ENCODE results near the gene USP15.
"Not testable (repeated sequence)": the region's sequence is repeated elsewhere in the genome, so short reads cannot be mapped to it uniquely, and the experiment has no call there.

USP15 gene

GRCh38 chr12:62347922-62348650 lies 87.9 kb downstream of the USP15 start:
- no peak overlapping the region for H3K4me3 ChIP-seq (ENCODE audit: low read depth, low read length)
- DNase-seq (ENCODE audit: low read depth) = no peak

GRCh38 chr12:62350554-62350953 lies 90.3 kb downstream of the USP15 start:
- no peak for DNase-seq (ENCODE audit: low read depth)
- no peak overlapping the region for H3K4me3 ChIP-seq (ENCODE audit: low read depth, low read length)

- DNase-seq (ENCODE audit: low read depth) = no peak
- no peak overlapping the region for H3K4me3 ChIP-seq (ENCODE audit: low read depth, low read length)
These were observed 91.1 kb downstream of the USP15 start for GRCh38 chr12:62351326-62351725.

GRCh38 chr12:62361048-62361447 lies 100.8 kb downstream of the USP15 start:
- DNase-seq (ENCODE audit: low read depth) = no peak
- H3K4me3 ChIP-seq (ENCODE audit: low read depth, low read length) = no peak overlapping the region

GRCh38 chr12:62363506-62363905 lies 103.3 kb downstream of the USP15 start:
- H3K4me3 ChIP-seq (ENCODE audit: low read depth, low read length) = no peak overlapping the region
- DNase-seq (ENCODE audit: low read depth) = no peak

- not testable (repeated sequence) for H3K4me3 ChIP-seq (ENCODE audit: low read depth, low read length); DNase-seq (ENCODE audit: low read depth)
These were observed 104.5 kb downstream of the USP15 start for GRCh38 chr12:62364697-62365096.

- not testable (repeated sequence) for DNase-seq (ENCODE audit: low read depth)
These were observed 105.6 kb downstream of the USP15 start for GRCh38 chr12:62365846-62366245.

GRCh38 chr12:62368430-62369223 lies 108.4 kb downstream of the USP15 start:
- H3K4me3 ChIP-seq (ENCODE audit: low read depth, low read length); DNase-seq (ENCODE audit: low read depth): not testable (repeated sequence)

More at GRCh38 chr12:62365846-62366245, 105.6 kb downstream of the USP15 start:
- H3K4me3 ChIP-seq (ENCODE audit: low read depth, low read length) = not testable (repeated sequence)

- H3K4me3 ChIP-seq (ENCODE audit: low read depth, low read length) = no peak overlapping the region
- DNase-seq (ENCODE audit: low read depth) = no peak
These were observed 110.0 kb downstream of the USP15 start for GRCh38 chr12:62370189-62370588.

GRCh38 chr12:62371661-62372060 lies 111.5 kb downstream of the USP15 start:
- no peak for DNase-seq (ENCODE audit: low read depth)
- no peak overlapping the region for H3K4me3 ChIP-seq (ENCODE audit: low read depth, low read length)

GRCh38 chr12:62372134-62372533 lies 111.9 kb downstream of the USP15 start:
- no peak for DNase-seq (ENCODE audit: low read depth)

GRCh38 chr12:62372825-62373224 lies 112.6 kb downstream of the USP15 start:
- no peak overlapping the region for H3K4me3 ChIP-seq (ENCODE audit: low read depth, low read length)
- DNase-seq (ENCODE audit: low read depth) = no peak

More at GRCh38 chr12:62372134-62372533, 111.9 kb downstream of the USP15 start:
- no peak overlapping the region for H3K4me3 ChIP-seq (ENCODE audit: low read depth, low read length)

GRCh38 chr12:62375603-62376002 lies 115.4 kb downstream of the USP15 start:
- no peak overlapping the region for H3K4me3 ChIP-seq (ENCODE audit: low read depth, low read length)
- DNase-seq (ENCODE audit: low read depth) = no peak

- no peak overlapping the region for H3K4me3 ChIP-seq (ENCODE audit: low read depth, low read length)
- DNase-seq (ENCODE audit: low read depth) = peak; percentile 4
These were observed 119.0 kb downstream of the USP15 start for GRCh38 chr12:62379026-62379722.

GRCh38 chr12:62379723-62380045 lies 119.5 kb downstream of the USP15 start:
- H3K4me3 ChIP-seq (ENCODE audit: low read depth, low read length) = no peak overlapping the region
- no peak for DNase-seq (ENCODE audit: low read depth)

GRCh38 chr12:62382526-62382925 lies 122.3 kb downstream of the USP15 start:
- DNase-seq (ENCODE audit: low read depth) = no peak
- no peak overlapping the region for H3K4me3 ChIP-seq (ENCODE audit: low read depth, low read length)

- no peak overlapping the region for H3K4me3 ChIP-seq (ENCODE audit: low read depth, low read length)
- no peak for DNase-seq (ENCODE audit: low read depth)
These were observed 136.5 kb downstream of the USP15 start for GRCh38 chr12:62396750-62397149.

- no peak overlapping the region for H3K4me3 ChIP-seq (ENCODE audit: low read depth, low read length)
- no peak for DNase-seq (ENCODE audit: low read depth)
These were observed 139.9 kb downstream of the USP15 start for GRCh38 chr12:62400135-62400534.

GRCh38 chr12:62401631-62402030 lies 141.4 kb downstream of the USP15 start:
- DNase-seq (ENCODE audit: low read depth) = no peak
- no peak overlapping the region for H3K4me3 ChIP-seq (ENCODE audit: low read depth, low read length)

GRCh38 chr12:62403031-62403430 lies 142.8 kb downstream of the USP15 start:
- H3K4me3 ChIP-seq (ENCODE audit: low read depth, low read length) = no peak overlapping the region
- DNase-seq (ENCODE audit: low read depth) = no peak

Data from skeletal muscle cell (primary cell).